ENCODE results near the gene THNSL1.
"Not testable (repeated sequence)": the region's sequence is repeated elsewhere in the genome, so short reads cannot be mapped to it uniquely, and the experiment has no call there.

THNSL1 gene

GRCh38 chr10:24998044-24998443 is 18.4 kb upstream of the THNSL1 start:
- DNase-seq = no peak

GRCh38 chr10:25011591-25011990 is 4.8 kb upstream of the THNSL1 start:
- not testable (repeated sequence) for DNase-seq

- no peak for DNase-seq
Measured at GRCh38 chr10:25014579-25014978, 1.8 kb upstream of the THNSL1 start.

GRCh38 chr10:25015828-25016375 is 510 bp upstream of the THNSL1 start, which contains the start of gene ENKUR:
ENKUR (minus strand) TSS chr10:25016158; CDS start chr10:25015936, 222 bp downstream.
- peak; percentile 91 for DNase-seq

- no peak for DNase-seq
Measured at GRCh38 chr10:25017154-25017590, 760 bp downstream of the THNSL1 start.

- DNase-seq = no peak
Measured at GRCh38 chr10:25017661-25018060, 1.2 kb downstream of the THNSL1 start.

GRCh38 chr10:25018703-25019102 is 2.3 kb downstream of the THNSL1 start:
- DNase-seq = no peak

- DNase-seq = peak; percentile 12
Measured at GRCh38 chr10:25023278-25023677, 6.9 kb downstream of the THNSL1 start.

- DNase-seq = no peak
Measured at GRCh38 chr10:25024528-25024927, 8.1 kb downstream of the THNSL1 start.

GRCh38 chr10:25026463-25026862 is 10.1 kb downstream of the THNSL1 start:
- DNase-seq = peak; percentile 29

- DNase-seq = no peak
Measured at GRCh38 chr10:25028711-25029110, 12.3 kb downstream of the THNSL1 start.

- DNase-seq = no peak
Measured at GRCh38 chr10:25029519-25029918, 13.1 kb downstream of the THNSL1 start.

- no peak for DNase-seq
Measured at GRCh38 chr10:25036381-25036780, 20.0 kb downstream of the THNSL1 start.

- no peak for DNase-seq
Measured at GRCh38 chr10:25038325-25038724, 21.9 kb downstream of the THNSL1 start.

- no peak for DNase-seq
Measured at GRCh38 chr10:25039531-25039930, 23.1 kb downstream of the THNSL1 start.

- DNase-seq = no peak
Measured at GRCh38 chr10:25046641-25047040, 30.2 kb downstream of the THNSL1 start.

- no peak for DNase-seq
Measured at GRCh38 chr10:25047088-25047487, 30.7 kb downstream of the THNSL1 start.

- DNase-seq = no peak
Measured at GRCh38 chr10:25047591-25048301, 31.3 kb downstream of the THNSL1 start.

GRCh38 chr10:25048450-25048849 is 32.0 kb downstream of the THNSL1 start:
- DNase-seq = no peak

GRCh38 chr10:25049966-25050365 is 33.6 kb downstream of the THNSL1 start:
- DNase-seq = no peak

GRCh38 chr10:25050402-25050801 is 34.0 kb downstream of the THNSL1 start:
- no peak for DNase-seq

GRCh38 chr10:25052012-25052411 is 35.6 kb downstream of the THNSL1 start:
- no peak for DNase-seq

GRCh38 chr10:25056726-25057125 is 40.3 kb downstream of the THNSL1 start:
- DNase-seq = no peak

GRCh38 chr10:25057886-25058285 is 41.5 kb downstream of the THNSL1 start:
- no peak for DNase-seq

- no peak for DNase-seq
Measured at GRCh38 chr10:25059990-25060389, 43.6 kb downstream of the THNSL1 start.
